Lower leg skin (tissue), 4 donors: Measurements from ENCODE around the gene ZNF503. TPM values are rescaled to one million over a fixed set of nuclear protein-coding genes. Genes with fewer than 3 reads are reported as not detected.

ENCODE experiments used
- DNase-seq, 2 donors: peaks; one replicate each; pipeline ENCODE4 v3.0.0-alpha.2; 2019; ENCODE audit warnings: low spot score in 2 of 2
- H3K4me3 ChIP-seq: fragments of 200-600 bp; sonication (generic); 2 replicates; pipeline ENCODE4 v1.5.1; 2017; ENCODE audit warnings: mild to moderate bottlenecking, low read depth; ENCODE audit not compliant: poor library complexity, severe bottlenecking
- CTCF ChIP-seq, 3 donors: fragments of 450-650 bp; IDR thresholded peaks; one replicate each; pipeline ENCODE4 v1.5.1; 2016; ENCODE audit warnings: antibody characterized with exemption in 3 of 3, mild to moderate bottlenecking in 3 of 3, moderate library complexity in 2 of 3
- POLR2A ChIP-seq, 2 donors: fragments of 450-650 bp; IDR thresholded peaks; one replicate each; pipeline ENCODE4 v1.6.1; 2016 to 2017; ENCODE audit warnings: antibody characterized with exemption in 2 of 2, mild to moderate bottlenecking in 1 of 2, moderate library complexity in 1 of 2
- WGBS, 2 donors: methylation state at CpG; one replicate each; pipeline ENCODE4 v1.1.5; 2018; 5-methylcytosine and 5-hydroxymethylcytosine counted together
- intact Hi-C: fragments of 100-400 bp; cut with DNase I; formaldehyde crosslinking; loops from one replicate; pipeline ENCODE4 v1.15.0; 2023; ENCODE audit warnings: low total_unique reads
- total RNA-seq, 4 donors: library from RNA; depleted of rRNA; stranded (reverse); fragments of >200 nt; gene quantifications; one replicate each; pipeline ENCODE4 v1.1.0, GENCODE V29; 2016

Gene ZNF503
- total RNA-seq, 4 donors from 2014 or later = 4.8 to 8.6 (median 7.4) TPM

GRCh38 chr10:75403939-75404814 is 2.6 kb upstream of the ZNF503 start:
- no peak for TF ChIP-seq POLR2A (IDR thresholded peaks at IDR 0.05)
- no peak for DNase-seq
- WGBS, 2 donors = 31 to 32% methylated on average over 43 to 55 of the region's 58 CpGs
- no peak overlapping the region for H3K4me3 ChIP-seq
- intact Hi-C loops = no loop called here

GRCh38 chr10:75403144-75403938 is 1.8 kb upstream of the ZNF503 start:
- intact Hi-C loops = no loop called here
- WGBS, 2 donors = 0 to 1% methylated on average over 38 to 42 of the region's 56 CpGs
- H3K4me3 ChIP-seq = peak overlapping the region; percentile 50
- peak in 1 of 2 donors; percentile 89 for DNase-seq
- TF ChIP-seq CTCF (IDR thresholded peaks at IDR 0.05) (no peak), POLR2A (IDR thresholded peaks at IDR 0.05) (no peak)

- TF ChIP-seq CTCF (IDR thresholded peaks at IDR 0.05) (no peak), POLR2A (IDR thresholded peaks at IDR 0.05) (no peak)
- DNase-seq = peak in 1 of 2 donors; percentile 89
- 0% methylated on average over 30 to 41 of the region's 42 CpGs for WGBS, 2 donors
- H3K4me3 ChIP-seq = peak overlapping the region; percentile 50
- intact Hi-C loops = no loop called here
These were observed 1.1 kb upstream of the ZNF503 start for GRCh38 chr10:75402486-75403143.

- intact Hi-C loops = no loop called here
- TF ChIP-seq POLR2A (IDR thresholded peaks at IDR 0.05) = no peak
- TF ChIP-seq CTCF (IDR thresholded peaks at IDR 0.05) = no peak
- peak in 1 of 2 donors; percentile 93 for DNase-seq
- 0 to 1% methylated on average over 27 to 42 of the region's 68 CpGs for WGBS, 2 donors
- peak overlapping the region; percentile 67 for H3K4me3 ChIP-seq
These were observed 594 bp downstream of the ZNF503 start for GRCh38 chr10:75400771-75401568.

GRCh38 chr10:75400163-75400770 is 1.3 kb downstream of the ZNF503 start:
- no peak for DNase-seq
- WGBS, 2 donors = 0% methylated on average over 21 to 38 of the region's 39 CpGs
- peak overlapping the region; percentile 67 for H3K4me3 ChIP-seq
- intact Hi-C loops = no loop called here
- TF ChIP-seq CTCF (IDR thresholded peaks at IDR 0.05) = no peak
- TF ChIP-seq POLR2A (IDR thresholded peaks at IDR 0.05) = no peak
